K562 (cell line): ENCODE measurements around the gene INVS.

ENCODE experiments used
- BRD9 ChIP-seq: fragments of 450-650 bp; IDR thresholded peaks from 2 replicates; pipeline ENCODE4 v1.6.1; 2018; ENCODE audit warnings: low read depth; ENCODE audit not compliant: partially characterized antibody
- EP300 ChIP-seq: IDR thresholded peaks from 2 replicates; pipeline ENCODE4 v1.6.1; 2012; ENCODE audit warnings: low read length, improper control_type of control experiment
- EZH2 ChIP-seq: IDR thresholded peaks from 2 replicates; pipeline ENCODE4 v1.6.1; 2012; ENCODE audit warnings: low read depth, mild to moderate bottlenecking, inconsistent platforms, low read length, borderline replicate concordance
- HDGF ChIP-seq: fragments of 450-650 bp; IDR thresholded peaks from 2 replicates; pipeline ENCODE4 v1.6.1; 2016
- IFI16 ChIP-seq: fragments of 250-450 bp; sonication (Bioruptor Pico); IDR thresholded peaks from 2 replicates; pipeline ENCODE4 v2.1.2; 2022; ENCODE audit warnings: mild to moderate bottlenecking, inconsistent platforms
- KDM4B ChIP-seq, 2 experiments: fragments of 450-650 bp in 1 of 2; sonication (generic) in 1 of 2; IDR thresholded peaks; 2 replicates each; pipeline ENCODE4 v1.6.1; 2016 to 2017; ENCODE audit warnings: borderline replicate concordance in 2 of 2, antibody characterized with exemption in 1 of 2, low read depth in 1 of 2, mild to moderate bottlenecking in 1 of 2
- PHB2 ChIP-seq: fragments of 450-650 bp; IDR thresholded peaks from 2 replicates; pipeline ENCODE4 v1.6.1; 2017; ENCODE audit warnings: low read depth
- POLR2A ChIP-seq: fragments of 450-650 bp; conservative IDR thresholded peaks from 2 replicates; pipeline ENCODE4 v1.6.1; 2016
- TF ChIP-seq, protein P1 (sequence below), 3 experiments: IDR thresholded peaks in 2 of 3; conservative IDR thresholded peaks in 1 of 3; 2 replicates each; pipeline ENCODE4 v1.5.1; 2011 to 2012; ENCODE audit warnings: low read length in 3 of 3, mild to moderate bottlenecking in 3 of 3, control low read depth in 2 of 3, improper control_type of control experiment in 1 of 3, inconsistent platforms in 1 of 3, low read depth in 1 of 3, mixed read lengths in 1 of 3, moderate library complexity in 1 of 3; ENCODE audit not compliant: insufficient read depth in 2 of 3
- TF ChIP-seq, protein P2 (sequence below): fragments of 150-350 bp; IDR thresholded peaks from 2 replicates; pipeline ENCODE4 v1.6.1; 2014; ENCODE audit warnings: low read depth, mild to moderate bottlenecking, low read length, borderline replicate concordance

DNA sequence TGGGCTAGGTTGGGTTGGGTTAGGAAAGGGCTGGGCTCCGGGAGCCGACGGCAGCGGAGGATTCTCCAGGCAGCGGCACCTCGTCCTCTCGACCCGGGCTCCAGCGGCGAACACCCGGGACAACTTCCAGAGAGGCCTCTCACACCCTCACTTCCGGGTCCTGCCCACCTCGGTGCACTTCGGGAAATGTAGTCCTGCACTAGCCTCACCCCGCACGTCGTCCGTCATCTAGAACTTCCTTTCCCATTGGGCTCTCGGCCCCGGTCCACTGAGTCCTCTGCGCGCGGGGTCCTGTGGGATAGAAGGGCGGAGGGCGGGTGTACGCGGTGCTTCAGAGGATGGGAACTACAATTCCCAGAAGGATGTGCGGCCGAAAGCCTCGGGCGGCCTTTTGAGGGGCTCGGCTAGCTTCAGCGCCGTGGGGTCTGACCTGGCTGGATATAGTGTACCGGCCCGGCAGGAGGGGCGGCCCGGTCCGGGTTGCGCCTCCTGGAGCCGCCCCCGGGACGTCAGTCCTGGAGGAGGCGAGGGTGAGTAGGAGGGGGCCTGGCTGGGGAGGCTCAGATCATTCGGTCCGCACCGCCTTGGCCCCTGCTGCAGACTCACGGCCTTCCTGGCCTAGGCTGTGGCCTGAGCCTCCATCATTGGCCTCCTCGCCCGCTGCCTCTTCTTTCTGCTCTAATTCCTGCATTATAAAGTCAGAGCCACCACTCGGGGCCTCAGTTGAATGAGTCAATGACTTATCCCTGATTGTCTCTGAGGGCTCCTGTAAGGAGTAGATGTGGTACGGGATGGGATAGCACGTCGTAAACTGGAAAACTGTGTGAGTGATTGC is at the start of gene INVS, which contains the start of gene ERP44:
- TF ChIP-seq HDGF (no peak), IFI16 (CRISPR knock-in tag) (no peak), KDM4B (IDR thresholded peaks at IDR 0.05; ENCODE audit: borderline replicate concordance in 2 of 2, low read depth in 1 of 2) (peak in 1 of 2 experiments; percentile 88; a peak in 1 of 4 replicates), PHB2 (no peak), EP300 (no peak), EZH2 (no peak), POLR2A (peak; percentile 87), BRD9 (no peak)
- TF ChIP-seq, protein P1, sequence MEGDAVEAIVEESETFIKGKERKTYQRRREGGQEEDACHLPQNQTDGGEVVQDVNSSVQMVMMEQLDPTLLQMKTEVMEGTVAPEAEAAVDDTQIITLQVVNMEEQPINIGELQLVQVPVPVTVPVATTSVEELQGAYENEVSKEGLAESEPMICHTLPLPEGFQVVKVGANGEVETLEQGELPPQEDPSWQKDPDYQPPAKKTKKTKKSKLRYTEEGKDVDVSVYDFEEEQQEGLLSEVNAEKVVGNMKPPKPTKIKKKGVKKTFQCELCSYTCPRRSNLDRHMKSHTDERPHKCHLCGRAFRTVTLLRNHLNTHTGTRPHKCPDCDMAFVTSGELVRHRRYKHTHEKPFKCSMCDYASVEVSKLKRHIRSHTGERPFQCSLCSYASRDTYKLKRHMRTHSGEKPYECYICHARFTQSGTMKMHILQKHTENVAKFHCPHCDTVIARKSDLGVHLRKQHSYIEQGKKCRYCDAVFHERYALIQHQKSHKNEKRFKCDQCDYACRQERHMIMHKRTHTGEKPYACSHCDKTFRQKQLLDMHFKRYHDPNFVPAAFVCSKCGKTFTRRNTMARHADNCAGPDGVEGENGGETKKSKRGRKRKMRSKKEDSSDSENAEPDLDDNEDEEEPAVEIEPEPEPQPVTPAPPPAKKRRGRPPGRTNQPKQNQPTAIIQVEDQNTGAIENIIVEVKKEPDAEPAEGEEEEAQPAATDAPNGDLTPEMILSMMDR (IDR thresholded peaks at IDR 0.05 in 2 of 3, conservative IDR thresholded peaks at IDR 0.05 in 1 of 3; ENCODE audit: insufficient read depth in 2 of 3, low read depth in 1 of 3, low read length in 3 of 3) = no peak; a peak in 1 of 6 replicates
- TF ChIP-seq, protein P2, sequence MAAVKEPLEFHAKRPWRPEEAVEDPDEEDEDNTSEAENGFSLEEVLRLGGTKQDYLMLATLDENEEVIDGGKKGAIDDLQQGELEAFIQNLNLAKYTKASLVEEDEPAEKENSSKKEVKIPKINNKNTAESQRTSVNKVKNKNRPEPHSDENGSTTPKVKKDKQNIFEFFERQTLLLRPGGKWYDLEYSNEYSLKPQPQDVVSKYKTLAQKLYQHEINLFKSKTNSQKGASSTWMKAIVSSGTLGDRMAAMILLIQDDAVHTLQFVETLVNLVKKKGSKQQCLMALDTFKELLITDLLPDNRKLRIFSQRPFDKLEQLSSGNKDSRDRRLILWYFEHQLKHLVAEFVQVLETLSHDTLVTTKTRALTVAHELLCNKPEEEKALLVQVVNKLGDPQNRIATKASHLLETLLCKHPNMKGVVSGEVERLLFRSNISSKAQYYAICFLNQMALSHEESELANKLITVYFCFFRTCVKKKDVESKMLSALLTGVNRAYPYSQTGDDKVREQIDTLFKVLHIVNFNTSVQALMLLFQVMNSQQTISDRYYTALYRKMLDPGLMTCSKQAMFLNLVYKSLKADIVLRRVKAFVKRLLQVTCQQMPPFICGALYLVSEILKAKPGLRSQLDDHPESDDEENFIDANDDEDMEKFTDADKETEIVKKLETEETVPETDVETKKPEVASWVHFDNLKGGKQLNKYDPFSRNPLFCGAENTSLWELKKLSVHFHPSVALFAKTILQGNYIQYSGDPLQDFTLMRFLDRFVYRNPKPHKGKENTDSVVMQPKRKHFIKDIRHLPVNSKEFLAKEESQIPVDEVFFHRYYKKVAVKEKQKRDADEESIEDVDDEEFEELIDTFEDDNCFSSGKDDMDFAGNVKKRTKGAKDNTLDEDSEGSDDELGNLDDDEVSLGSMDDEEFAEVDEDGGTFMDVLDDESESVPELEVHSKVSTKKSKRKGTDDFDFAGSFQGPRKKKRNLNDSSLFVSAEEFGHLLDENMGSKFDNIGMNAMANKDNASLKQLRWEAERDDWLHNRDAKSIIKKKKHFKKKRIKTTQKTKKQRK = no peak
